NT2/D1 (cell line): Measurements from ENCODE around the gene GDPGP1.

Experiments
- SUZ12 ChIP-seq: IDR thresholded peaks from 2 replicates; pipeline ENCODE4 v1.6.1; 2011; ENCODE audit not compliant: insufficient read length, insufficient read depth; ENCODE audit errors: extremely low read depth
- YY1 ChIP-seq: IDR thresholded peaks from 2 replicates; pipeline ENCODE4 v1.6.1; 2011; ENCODE audit not compliant: insufficient read length, insufficient read depth
- ZNF274 ChIP-seq: IDR thresholded peaks from 2 replicates; pipeline ENCODE4 v1.6.1; 2011; ENCODE audit warnings: mild to moderate bottlenecking, low read depth, low read length

- no peak for TF ChIP-seq YY1
- no peak for TF ChIP-seq ZNF274
- TF ChIP-seq SUZ12: no peak
Measured at GRCh38 chr15:90190606-90191343, 43.2 kb upstream of the GDPGP1 start.
